ENCODE measurements around the gene UNC5C. TPM values are rescaled to one million over a fixed set of nuclear protein-coding genes. Genes with fewer than 3 reads are reported as not detected.

The UNC5C gene
- total and polyA plus RNA-seq, 2 of the 8 experiments (the other 6 are each of a cell fraction or from before 2014, with no cell fraction given): 0.30 to 1.3 TPM

- TF ChIP-seq CHD7 (IDR thresholded peaks at IDR 0.05; ENCODE audit: insufficient replicate concordance, low read length) (no peak), TAF1 (IDR thresholded peaks at IDR 0.05; ENCODE audit: low read depth, low read length) (no peak), SP2 (IDR thresholded peaks at IDR 0.05; ENCODE audit: low read length) (no peak), SAP30 (IDR thresholded peaks at IDR 0.05; ENCODE audit: insufficient read depth, insufficient replicate concordance, low read length) (no peak), CREB1 (IDR thresholded peaks at IDR 0.05) (no peak), CEBPB (IDR thresholded peaks at IDR 0.05; ENCODE audit: low read depth, low read length) (no peak), KDM1A (IDR thresholded peaks at IDR 0.05; ENCODE audit: borderline replicate concordance, low read length) (no peak), NRF1 (IDR thresholded peaks at IDR 0.05; ENCODE audit: low read depth, low read length) (no peak), SP4 (IDR thresholded peaks at IDR 0.05; ENCODE audit: low read length) (no peak), CHD1 (IDR thresholded peaks at IDR 0.05; ENCODE audit: low read depth, low read length) (no peak)
Measured at GRCh38 chr4:95243892-95244291, 304.9 kb downstream of the UNC5C start (continued).
